Measurements from ENCODE around the gene PPP2R2C. TPM values are rescaled to one million over a fixed set of nuclear protein-coding genes. Genes with fewer than 3 reads are reported as not detected.

Gene PPP2R2C
- total and polyA plus RNA-seq, 4 experiments from 2014 or later: not detected

GRCh38 chr4:6367371-6367851 is 105.0 kb downstream of the PPP2R2C start:
- no peak overlapping the region for H3K4me3 Mint-ChIP-seq
- ChIA-PET POLR2A (ENCODE audit: partially characterized antibody) (no interaction called here), CTCF (ENCODE audit: partially characterized antibody) (no interaction called here)
- peaks cover 3 to 10% of the 10 kb centered on the region in 2 donors for H3K27me3 Mint-ChIP-seq
- no peaks in the 10 kb centered on the region for H3K36me3 Mint-ChIP-seq
- Histone ChIP-seq H3K4me3 (ENCODE audit: low read length in 2 of 2) (no peak overlapping the region), H3K27ac (ENCODE audit: low read depth, low read length) (no peak overlapping the region), H3K27me3 (ENCODE audit: insufficient read depth, low read length) (no peaks in the 10 kb centered on the region), H3K36me3 (ENCODE audit: insufficient read depth, low read length) (no peaks in the 10 kb centered on the region), H3K9me3 (ENCODE audit: control insufficient read depth in 1 of 2, low read length in 2 of 2) (no peaks in the 10 kb centered on the region), H3K4me1 (ENCODE audit: insufficient read depth, low read length) (no peaks in the 10 kb centered on the region)
- H3K9me3 Mint-ChIP-seq: peaks cover 0 to 5% (median 0%) of the 10 kb centered on the region in 8 donors
- intact Hi-C loops (cut with micrococcal nuclease): no loop called here
- no peak overlapping the region for H3K27ac Mint-ChIP-seq
- DNase-seq: no peak
- H3K4me1 Mint-ChIP-seq: no peaks in the 10 kb centered on the region

GRCh38 chr4:6366581-6366980 is 105.8 kb downstream of the PPP2R2C start:
- H3K27ac ChIP-seq (ENCODE audit: low read depth, low read length): no peak overlapping the region
- Mint-ChIP-seq H3K27ac (no peak overlapping the region), H3K4me3 (no peak overlapping the region), H3K27me3 (peaks cover 3 to 12% of the 10 kb centered on the region in 2 donors), H3K36me3 (no peaks in the 10 kb centered on the region), H3K9me3 (peaks cover 0 to 5% (median 0%) of the 10 kb centered on the region in 8 donors), H3K4me1 (no peaks in the 10 kb centered on the region)
- no peaks in the 10 kb centered on the region for H3K9me3 ChIP-seq (ENCODE audit: control insufficient read depth in 1 of 2, low read length in 2 of 2)
- ChIA-PET POLR2A (ENCODE audit: partially characterized antibody) (no interaction called here), CTCF (ENCODE audit: partially characterized antibody) (no interaction called here)
- intact Hi-C loops (cut with micrococcal nuclease): no loop called here
- H3K36me3 ChIP-seq (ENCODE audit: insufficient read depth, low read length): no peaks in the 10 kb centered on the region
- no peak for DNase-seq
- no peak overlapping the region for H3K4me3 ChIP-seq (ENCODE audit: low read length in 2 of 2)
- no peaks in the 10 kb centered on the region for H3K4me1 ChIP-seq (ENCODE audit: insufficient read depth, low read length)
- no peaks in the 10 kb centered on the region for H3K27me3 ChIP-seq (ENCODE audit: insufficient read depth, low read length)

GRCh38 chr4:6365545-6366086 is 106.8 kb downstream of the PPP2R2C start:
- no peak overlapping the region for H3K27ac Mint-ChIP-seq
- no peak for DNase-seq
- no peaks in the 10 kb centered on the region for H3K27me3 ChIP-seq (ENCODE audit: insufficient read depth, low read length)
- peaks cover 0 to 5% (median 0%) of the 10 kb centered on the region in 8 donors for H3K9me3 Mint-ChIP-seq
- no peaks in the 10 kb centered on the region for H3K9me3 ChIP-seq (ENCODE audit: control insufficient read depth in 1 of 2, low read length in 2 of 2)
- H3K36me3 Mint-ChIP-seq: no peaks in the 10 kb centered on the region
- POLR2A ChIA-PET (ENCODE audit: partially characterized antibody): no interaction called here
- H3K36me3 ChIP-seq (ENCODE audit: insufficient read depth, low read length): no peaks in the 10 kb centered on the region
- H3K4me3 Mint-ChIP-seq: no peak overlapping the region
- peaks cover 5 to 14% of the 10 kb centered on the region in 2 donors for H3K27me3 Mint-ChIP-seq
- no peaks in the 10 kb centered on the region for H3K4me1 ChIP-seq (ENCODE audit: insufficient read depth, low read length)
- no peaks in the 10 kb centered on the region for H3K4me1 Mint-ChIP-seq
- CTCF ChIA-PET (ENCODE audit: partially characterized antibody): no interaction called here
- H3K4me3 ChIP-seq (ENCODE audit: low read length in 2 of 2): no peak overlapping the region
- no peak overlapping the region for H3K27ac ChIP-seq (ENCODE audit: low read depth, low read length)
- intact Hi-C loops (cut with micrococcal nuclease): no loop called here

GRCh38 chr4:6364581-6364980 is 107.8 kb downstream of the PPP2R2C start:
- H3K4me3 Mint-ChIP-seq: no peak overlapping the region
- no peak for DNase-seq
- Histone ChIP-seq H3K27me3 (ENCODE audit: insufficient read depth, low read length) (no peaks in the 10 kb centered on the region), H3K4me3 (ENCODE audit: low read length in 2 of 2) (no peak overlapping the region), H3K9me3 (ENCODE audit: control insufficient read depth in 1 of 2, low read length in 2 of 2) (no peaks in the 10 kb centered on the region), H3K4me1 (ENCODE audit: insufficient read depth, low read length) (no peaks in the 10 kb centered on the region), H3K27ac (ENCODE audit: low read depth, low read length) (no peak overlapping the region), H3K36me3 (ENCODE audit: insufficient read depth, low read length) (no peaks in the 10 kb centered on the region)
- H3K4me1 Mint-ChIP-seq: no peaks in the 10 kb centered on the region
- intact Hi-C loops (cut with micrococcal nuclease): no loop called here
- CTCF ChIA-PET (ENCODE audit: partially characterized antibody): no interaction called here
- H3K9me3 Mint-ChIP-seq: peaks cover 0 to 5% (median 0%) of the 10 kb centered on the region in 8 donors
- H3K27me3 Mint-ChIP-seq: peaks cover 5 to 17% of the 10 kb centered on the region in 2 donors
- H3K36me3 Mint-ChIP-seq: no peaks in the 10 kb centered on the region
- POLR2A ChIA-PET (ENCODE audit: partially characterized antibody): no interaction called here
- H3K27ac Mint-ChIP-seq: no peak overlapping the region

- H3K4me3 Mint-ChIP-seq: no peak overlapping the region
- H3K36me3 Mint-ChIP-seq: no peaks in the 10 kb centered on the region
- ChIA-PET POLR2A (ENCODE audit: partially characterized antibody) (no interaction called here), CTCF (ENCODE audit: partially characterized antibody) (no interaction called here)
- Histone ChIP-seq H3K9me3 (ENCODE audit: control insufficient read depth in 1 of 2, low read length in 2 of 2) (no peaks in the 10 kb centered on the region), H3K27me3 (ENCODE audit: insufficient read depth, low read length) (no peaks in the 10 kb centered on the region), H3K4me1 (ENCODE audit: insufficient read depth, low read length) (no peaks in the 10 kb centered on the region), H3K4me3 (ENCODE audit: low read length in 2 of 2) (no peak overlapping the region), H3K27ac (ENCODE audit: low read depth, low read length) (no peak overlapping the region), H3K36me3 (ENCODE audit: insufficient read depth, low read length) (no peaks in the 10 kb centered on the region)
- intact Hi-C loops (cut with micrococcal nuclease): no loop called here
- H3K27ac Mint-ChIP-seq: peak overlapping the region in 1 of 7 donors; percentile 47
- no peak for DNase-seq
- H3K4me1 Mint-ChIP-seq: no peaks in the 10 kb centered on the region
- peaks cover 5 to 18% of the 10 kb centered on the region in 2 donors for H3K27me3 Mint-ChIP-seq
- peaks cover 0 to 5% (median 0%) of the 10 kb centered on the region in 8 donors for H3K9me3 Mint-ChIP-seq
Measured at GRCh38 chr4:6364146-6364545, 108.3 kb downstream of the PPP2R2C start.

- H3K27ac ChIP-seq (ENCODE audit: low read depth, low read length): no peak overlapping the region
- no peaks in the 10 kb centered on the region for H3K27me3 ChIP-seq (ENCODE audit: insufficient read depth, low read length)
- no peaks in the 10 kb centered on the region for H3K4me1 ChIP-seq (ENCODE audit: insufficient read depth, low read length)
- Mint-ChIP-seq H3K4me3 (no peak overlapping the region), H3K36me3 (no peaks in the 10 kb centered on the region), H3K4me1 (no peaks in the 10 kb centered on the region), H3K9me3 (peaks cover 0 to 5% (median 0%) of the 10 kb centered on the region in 8 donors), H3K27me3 (peaks cover 3 to 15% of the 10 kb centered on the region in 2 donors), H3K27ac (no peak overlapping the region)
- H3K9me3 ChIP-seq (ENCODE audit: control insufficient read depth in 1 of 2, low read length in 2 of 2): no peaks in the 10 kb centered on the region
- POLR2A ChIA-PET (ENCODE audit: partially characterized antibody): no interaction called here
- no peak overlapping the region for H3K4me3 ChIP-seq (ENCODE audit: low read length in 2 of 2)
- peak in 2 of 5 donors; percentile 7 to 9 for DNase-seq
- CTCF ChIA-PET (ENCODE audit: partially characterized antibody): no interaction called here
- intact Hi-C loops (cut with micrococcal nuclease): no loop called here
- H3K36me3 ChIP-seq (ENCODE audit: insufficient read depth, low read length): no peaks in the 10 kb centered on the region
Measured at GRCh38 chr4:6362896-6363295, 109.5 kb downstream of the PPP2R2C start.

GRCh38 chr4:6362243-6362885 is 110.0 kb downstream of the PPP2R2C start:
- H3K4me3 ChIP-seq (ENCODE audit: low read length in 2 of 2): no peak overlapping the region
- no peak overlapping the region for H3K27ac ChIP-seq (ENCODE audit: low read depth, low read length)
- no peaks in the 10 kb centered on the region for H3K36me3 ChIP-seq (ENCODE audit: insufficient read depth, low read length)
- Mint-ChIP-seq H3K27ac (no peak overlapping the region), H3K4me1 (no peaks in the 10 kb centered on the region), H3K9me3 (peaks cover 0 to 5% (median 0%) of the 10 kb centered on the region in 8 donors), H3K27me3 (peaks cover 3 to 15% of the 10 kb centered on the region in 2 donors), H3K4me3 (no peak overlapping the region), H3K36me3 (no peaks in the 10 kb centered on the region)
- no peak for DNase-seq
- no peaks in the 10 kb centered on the region for H3K27me3 ChIP-seq (ENCODE audit: insufficient read depth, low read length)
- no peaks in the 10 kb centered on the region for H3K9me3 ChIP-seq (ENCODE audit: control insufficient read depth in 1 of 2, low read length in 2 of 2)
- ChIA-PET CTCF (ENCODE audit: partially characterized antibody) (interaction anchor here (2.2 kb wide), 1 partner anchor 35 kb away, joined by 7 read pairs; no protein-coding TSS in a partner anchor), POLR2A (ENCODE audit: partially characterized antibody) (no interaction called here)
- intact Hi-C loops (cut with micrococcal nuclease): no loop called here
- H3K4me1 ChIP-seq (ENCODE audit: insufficient read depth, low read length): no peaks in the 10 kb centered on the region
